Lower leg skin (tissue), 3 donors: ENCODE results near the gene RBSN.

Experiments used
- POLR2A ChIP-seq, 2 donors: fragments of 450-650 bp; IDR thresholded peaks; one replicate each; pipeline ENCODE4 v1.6.1; 2016 to 2017; ENCODE audit warnings: antibody characterized with exemption in 2 of 2, mild to moderate bottlenecking in 1 of 2, moderate library complexity in 1 of 2
- TF ChIP-seq, protein P1 (sequence below), 3 donors: fragments of 450-650 bp; IDR thresholded peaks; one replicate each; pipeline ENCODE4 v1.5.1; 2016; ENCODE audit warnings: antibody characterized with exemption in 3 of 3, mild to moderate bottlenecking in 3 of 3, moderate library complexity in 2 of 3

DNA sequence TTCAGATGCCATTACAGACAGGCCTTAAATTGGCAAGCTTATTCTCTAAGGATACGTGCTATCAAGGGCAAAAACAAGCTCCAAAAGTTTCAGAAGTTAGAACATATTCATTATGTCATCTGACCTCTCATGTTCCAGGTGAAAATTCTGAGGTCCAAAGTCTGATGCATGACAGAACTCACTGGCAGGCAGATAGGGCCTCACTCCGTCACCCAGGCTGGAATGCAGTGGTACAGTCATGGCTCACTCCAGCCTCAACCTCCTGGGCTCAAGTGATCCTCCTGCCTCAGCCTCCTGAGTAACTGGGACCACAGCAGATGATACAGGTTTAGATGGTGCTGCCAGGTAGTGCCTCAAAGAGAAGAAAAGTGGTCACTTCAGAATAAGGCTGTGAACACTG, 49.4 kb downstream of the RBSN start:
- TF ChIP-seq, protein P1, sequence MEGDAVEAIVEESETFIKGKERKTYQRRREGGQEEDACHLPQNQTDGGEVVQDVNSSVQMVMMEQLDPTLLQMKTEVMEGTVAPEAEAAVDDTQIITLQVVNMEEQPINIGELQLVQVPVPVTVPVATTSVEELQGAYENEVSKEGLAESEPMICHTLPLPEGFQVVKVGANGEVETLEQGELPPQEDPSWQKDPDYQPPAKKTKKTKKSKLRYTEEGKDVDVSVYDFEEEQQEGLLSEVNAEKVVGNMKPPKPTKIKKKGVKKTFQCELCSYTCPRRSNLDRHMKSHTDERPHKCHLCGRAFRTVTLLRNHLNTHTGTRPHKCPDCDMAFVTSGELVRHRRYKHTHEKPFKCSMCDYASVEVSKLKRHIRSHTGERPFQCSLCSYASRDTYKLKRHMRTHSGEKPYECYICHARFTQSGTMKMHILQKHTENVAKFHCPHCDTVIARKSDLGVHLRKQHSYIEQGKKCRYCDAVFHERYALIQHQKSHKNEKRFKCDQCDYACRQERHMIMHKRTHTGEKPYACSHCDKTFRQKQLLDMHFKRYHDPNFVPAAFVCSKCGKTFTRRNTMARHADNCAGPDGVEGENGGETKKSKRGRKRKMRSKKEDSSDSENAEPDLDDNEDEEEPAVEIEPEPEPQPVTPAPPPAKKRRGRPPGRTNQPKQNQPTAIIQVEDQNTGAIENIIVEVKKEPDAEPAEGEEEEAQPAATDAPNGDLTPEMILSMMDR (IDR thresholded peaks at IDR 0.05), result no peak
- TF ChIP-seq POLR2A (IDR thresholded peaks at IDR 0.05), result no peak
